HepG2 (cell line): ENCODE data around the gene E2F1. TPM values are rescaled to one million over a fixed set of nuclear protein-coding genes. Genes with fewer than 3 reads are reported as not detected.

Experiments used
- NAIF1 ChIP-seq: sonication (generic); formaldehyde crosslinking; IDR thresholded peaks from 2 replicates; pipeline ENCODE4 v1.5.0; 2020; ENCODE audit warnings: mild to moderate bottlenecking, missing genetic modification reagents, borderline replicate concordance
- RFX5 ChIP-seq: IDR thresholded peaks from 2 replicates; pipeline ENCODE4 v1.6.1; 2011; ENCODE audit warnings: low read depth, low read length, improper control_type of control experiment
- SSRP1 ChIP-seq: IDR thresholded peaks from 2 replicates; pipeline ENCODE4 v1.6.1; 2016; ENCODE audit warnings: control low read depth
- SUZ12 ChIP-seq: fragments of 150-350 bp; IDR thresholded peaks from 2 replicates; pipeline ENCODE4 v1.6.1; 2014; ENCODE audit warnings: low read depth, low read length
- ZBTB33 ChIP-seq: sonication (generic); formaldehyde crosslinking; IDR thresholded peaks from 2 replicates; pipeline ENCODE4 v1.4.0; 2020; ENCODE audit warnings: missing genetic modification reagents
- ZSCAN25 ChIP-seq: sonication (generic); formaldehyde crosslinking; IDR thresholded peaks from 2 replicates; pipeline ENCODE4 v1.8.0; 2022; ENCODE audit warnings: mild to moderate bottlenecking, missing genetic modification reagents
- polyA plus RNA-seq, 8 experiments: library from polyadenylated mRNA; depleted of rRNA in 3 of 8; stranded (reverse) in 7 of 8; unstranded in 1 of 8; fragments of >200 nt; fragmentation: Illumina TruSeq in 4 of 8; extraction: Trizol in 4 of 8; gene quantifications; 2 replicates each; pipeline versions ENCODE4 v1.2.1 to v1.2.3, GENCODE V29; 2011 to 2016; ENCODE audit warnings: low read depth in 4 of 8, missing spikeins in 1 of 8, mixed read lengths in 1 of 8; ENCODE audit not compliant: insufficient read depth in 1 of 8
- total RNA-seq, 5 experiments: library from RNA; depleted of rRNA; stranded (reverse); fragments of >200 nt; fragmentation: Illumina TruSeq; extraction: Trizol; gene quantifications; 2 replicates each; pipeline ENCODE4 v1.2.3, GENCODE V29; 2016; ENCODE audit warnings: low read depth in 1 of 5
- TF ChIP-seq, protein P1 (sequence below): sonication (generic); formaldehyde crosslinking; IDR thresholded peaks from 2 replicates; pipeline ENCODE4 v1.4.0; 2020; ENCODE audit warnings: missing genetic modification reagents

E2F1 gene
- total and polyA plus RNA-seq, 2 of the 13 experiments (the other 11 are each of a cell fraction or from before 2014, with no cell fraction given), result 25.5 to 39.4 TPM

GRCh38 chr20:33672426-33673113 lies 13.6 kb downstream of the E2F1 start (continued):
- TF ChIP-seq ZBTB33 (CRISPR knock-in tag) (no peak; the same call in 1 of the 2 replicates), SUZ12 (no peak), SSRP1 (CRISPR knock-in tag) (peak; percentile 83; the same call in 1 of the 2 replicates), RFX5 (no peak), ZSCAN25 (CRISPR knock-in tag) (0 out of 2 replicates have a peak, but pooled peaks have one; percentile 15), NAIF1 (no peak)
- TF ChIP-seq, protein P1, sequence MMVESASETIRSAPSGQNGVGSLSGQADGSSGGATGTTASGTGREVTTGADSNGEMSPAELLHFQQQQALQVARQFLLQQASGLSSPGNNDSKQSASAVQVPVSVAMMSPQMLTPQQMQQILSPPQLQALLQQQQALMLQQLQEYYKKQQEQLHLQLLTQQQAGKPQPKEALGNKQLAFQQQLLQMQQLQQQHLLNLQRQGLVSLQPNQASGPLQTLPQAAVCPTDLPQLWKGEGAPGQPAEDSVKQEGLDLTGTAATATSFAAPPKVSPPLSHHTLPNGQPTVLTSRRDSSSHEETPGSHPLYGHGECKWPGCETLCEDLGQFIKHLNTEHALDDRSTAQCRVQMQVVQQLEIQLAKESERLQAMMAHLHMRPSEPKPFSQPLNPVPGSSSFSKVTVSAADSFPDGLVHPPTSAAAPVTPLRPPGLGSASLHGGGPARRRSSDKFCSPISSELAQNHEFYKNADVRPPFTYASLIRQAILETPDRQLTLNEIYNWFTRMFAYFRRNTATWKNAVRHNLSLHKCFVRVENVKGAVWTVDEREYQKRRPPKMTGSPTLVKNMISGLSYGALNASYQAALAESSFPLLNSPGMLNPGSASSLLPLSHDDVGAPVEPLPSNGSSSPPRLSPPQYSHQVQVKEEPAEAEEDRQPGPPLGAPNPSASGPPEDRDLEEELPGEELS (CRISPR knock-in tag), result no peak
